HCT116 (cell line): ENCODE data around the gene FSD2. TPM values are rescaled to one million over a fixed set of nuclear protein-coding genes. Genes with fewer than 3 reads are reported as not detected.

ENCODE experiments used
- ATAC-seq: fragments of 200-7000 bp; cut with Tn5 transposase; 2 replicates; pipeline ENCODE4 v1.9.1; 2020; ENCODE audit warnings: mild to moderate bottlenecking, moderate library complexity
- BruUV-seq: library from RNA; stranded (reverse); fragments of 400-500 nt; replicated peaks from 2 replicates; lab custom pipeline; 2021; lab: Mats Ljungman, UMichigan
- CTCF ChIA-PET: fragments of 300-600 bp; sonication (Branson Sonifier 250); formaldehyde crosslinking; loops from one replicate; lab custom pipeline; 2021; ENCODE audit warnings: antibody characterized with exemption; lab: Charles Lee
- POLR2A ChIA-PET: fragments of 300-600, 350-600 bp; sonication (Branson Sonifier 250); formaldehyde crosslinking; loops from one replicate; lab custom pipeline; 2021; ENCODE audit warnings: antibody characterized with exemption; lab: Charles Lee
- RAD21 ChIA-PET, 2 experiments: fragments of 300-600 bp; sonication (Branson Sonifier 250); formaldehyde crosslinking; loops; one replicate each; lab custom pipeline; 2023; ENCODE audit warnings: low total read pairs in 2 of 2; ENCODE audit not compliant: uncharacterized antibody in 2 of 2, unreplicated experiment in 2 of 2, low non-redundant PET in 1 of 2; lab: Charles Lee
- DNase-seq: peaks from one replicate; pipeline ENCODE4 v3.0.0-alpha.2; 2010; ENCODE audit warnings: low read depth, low spot score
- H2AFZ ChIP-seq: fragments of 200-600 bp; shearing (Covaris generic), sonication (generic); 2 replicates; pipeline ENCODE4 v1.6.1; 2017; ENCODE audit warnings: low read depth, mixed run types, mixed read lengths, antibody characterized with exemption, low read length; ENCODE audit not compliant: poor library complexity, severe bottlenecking
- H3K27ac ChIP-seq: 2 replicates; pipeline ENCODE4 v1.5.1; 2012; ENCODE audit warnings: low read depth, low read length
- H3K27me3 ChIP-seq: fragments of 200-600 bp; sonication (generic); 2 replicates; pipeline ENCODE4 v1.6.1; 2016; ENCODE audit warnings: mixed run types, low read length, mixed read lengths; ENCODE audit not compliant: insufficient read depth
- H3K36me3 ChIP-seq, 2 experiments: fragments of 200-500 bp in 1 of 2; fragments of 200-600 bp in 1 of 2; sonication (Bioruptor generic) in 1 of 2; sonication (generic) in 1 of 2; 2 replicates each; pipeline versions ENCODE4 v1.5.1 to v1.6.1; 2014 to 2016; ENCODE audit warnings: low read length in 2 of 2, inconsistent platforms in 1 of 2, mixed read lengths in 1 of 2, mixed run types in 1 of 2; ENCODE audit not compliant: insufficient read depth in 2 of 2, control insufficient read depth in 1 of 2
- H3K4me1 ChIP-seq, 2 experiments: fragments of 200-600 bp in 1 of 2; sonication (generic) in 1 of 2; 2 replicates each; pipeline versions ENCODE4 v1.5.1 to v1.6.1; 2012 to 2017; ENCODE audit warnings: low read length in 2 of 2, inconsistent platforms in 1 of 2, mild to moderate bottlenecking in 1 of 2, mixed read lengths in 1 of 2, mixed run types in 1 of 2, moderate library complexity in 1 of 2; ENCODE audit not compliant: insufficient read depth in 2 of 2, control insufficient read depth in 1 of 2
- H3K4me2 ChIP-seq: fragments of 200-600 bp; sonication (generic); 2 replicates; pipeline ENCODE4 v1.6.1; 2017; ENCODE audit warnings: mixed run types, low read length, mixed read lengths
- H3K4me3 ChIP-seq, 2 experiments: fragments of 200-600 bp in 1 of 2; sonication (generic) in 1 of 2; replicated peaks in 1 of 2; 2 replicates each; pipeline ENCODE4 v1.5.1; 2011 to 2016; ENCODE audit warnings: low read length in 2 of 2, control low read depth in 1 of 2, low read depth in 1 of 2, mild to moderate bottlenecking in 1 of 2, mixed read lengths in 1 of 2, mixed run types in 1 of 2
- H3K79me2 ChIP-seq: fragments of 200-600 bp; sonication (generic); 2 replicates; pipeline ENCODE4 v1.6.1; 2017; ENCODE audit warnings: mild to moderate bottlenecking, mixed run types, low read length, moderate library complexity, mixed read lengths; ENCODE audit not compliant: insufficient read depth
- H3K9ac ChIP-seq: fragments of 200-600 bp; sonication (generic); 2 replicates; pipeline ENCODE4 v1.6.1; 2016; ENCODE audit warnings: low read length, mixed read lengths
- H3K9me2 ChIP-seq: fragments of 200-600 bp; sonication (generic), shearing (Covaris generic); 2 replicates; pipeline ENCODE4 v1.6.1; 2017; ENCODE audit warnings: mixed run types, mild to moderate bottlenecking, moderate library complexity; ENCODE audit not compliant: insufficient read depth
- H3K9me3 ChIP-seq, 2 experiments: fragments of 200-500 bp in 1 of 2; fragments of 200-600 bp in 1 of 2; sonication (Bioruptor generic) in 1 of 2; sonication (generic) in 1 of 2; 2 replicates each; pipeline ENCODE4 v1.6.1; 2014 to 2017; ENCODE audit warnings: low read length in 2 of 2, mixed read lengths in 2 of 2, inconsistent platforms in 1 of 2, low read depth in 1 of 2, mild to moderate bottlenecking in 1 of 2, mixed run types in 1 of 2, moderate library complexity in 1 of 2; ENCODE audit not compliant: control insufficient read depth in 1 of 2, insufficient read depth in 1 of 2
- H4K20me1 ChIP-seq: fragments of 200-600 bp; sonication (generic), shearing (Covaris generic); 2 replicates; pipeline ENCODE4 v1.6.1; 2017; ENCODE audit warnings: mixed run types, mild to moderate bottlenecking, moderate library complexity; ENCODE audit not compliant: insufficient read depth
- CEBPB ChIP-seq: IDR thresholded peaks from 2 replicates; pipeline ENCODE4 v1.6.1; 2012; ENCODE audit warnings: low read depth
- ELF1 ChIP-seq: IDR thresholded peaks from 2 replicates; pipeline ENCODE4 v1.6.1; 2012; ENCODE audit warnings: low read depth, borderline replicate concordance
- EZH2 ChIP-seq: fragments of 200-600 bp; sonication (generic); IDR thresholded peaks from 2 replicates; pipeline ENCODE4 v1.6.1; 2017; ENCODE audit warnings: antibody characterized with exemption, mixed run types
- EZH2phosphoT487 ChIP-seq: fragments of 200-600 bp; IDR thresholded peaks from 2 replicates; pipeline ENCODE4 v1.6.1; 2018; ENCODE audit warnings: antibody characterized with exemption, borderline replicate concordance
- POLR2A ChIP-seq: IDR thresholded peaks from 2 replicates; pipeline ENCODE4 v1.7.0; 2011; ENCODE audit warnings: borderline replicate concordance; ENCODE audit not compliant: insufficient read depth, insufficient read length; ENCODE audit errors: extremely low read depth
- POLR2AphosphoS5 ChIP-seq: IDR thresholded peaks from 2 replicates; pipeline ENCODE4 v1.6.1; 2011; ENCODE audit warnings: mild to moderate bottlenecking, low read depth, low read length, moderate library complexity
- RAD21 ChIP-seq: IDR thresholded peaks from 2 replicates; pipeline ENCODE4 v1.6.1; 2012; ENCODE audit warnings: low read depth, mild to moderate bottlenecking
- SIN3A ChIP-seq: IDR thresholded peaks from 2 replicates; pipeline ENCODE4 v1.6.1; 2012; ENCODE audit warnings: low read depth
- SP1 ChIP-seq: IDR thresholded peaks from 2 replicates; pipeline ENCODE4 v1.6.1; 2012; ENCODE audit warnings: low read depth
- SRF ChIP-seq: IDR thresholded peaks from 2 replicates; pipeline ENCODE4 v1.6.1; 2012; ENCODE audit warnings: low read depth
- YY1 ChIP-seq: IDR thresholded peaks from 2 replicates; pipeline ENCODE4 v1.6.1; 2011; ENCODE audit warnings: low read length, low read depth, moderate library complexity, mild to moderate bottlenecking; ENCODE audit not compliant: insufficient replicate concordance; ENCODE audit errors: extremely low read depth
- ZFX ChIP-seq: fragments of 450-650 bp; IDR thresholded peaks from 2 replicates; pipeline ENCODE4 v1.6.1; 2017
- intact Hi-C: fragments of 100-400 bp; cut with micrococcal nuclease; formaldehyde crosslinking; loops from 2 replicates; pipeline ENCODE4 v1.10.0; 2022
- total RNA-seq: library from RNA; stranded (reverse); gene quantifications from one replicate; pipeline ENCODE4 v1.2.1, GENCODE V29; 2021; ENCODE audit not compliant: unreplicated experiment
- TF ChIP-seq, protein P1 (sequence below): IDR thresholded peaks from 2 replicates; pipeline ENCODE4 v1.6.1; 2011; ENCODE audit warnings: mild to moderate bottlenecking, low read length, moderate library complexity; ENCODE audit not compliant: insufficient replicate concordance; ENCODE audit errors: extremely low read depth
- TF ChIP-seq, protein P2 (sequence below): IDR thresholded peaks from 2 replicates; pipeline ENCODE4 v1.6.1; 2012
- TF ChIP-seq, protein P3 (sequence below), 3 experiments: fragments of 200-600 bp in 1 of 3; sonication (generic) in 1 of 3; IDR thresholded peaks in 2 of 3; conservative IDR thresholded peaks in 1 of 3; 2 replicates each; pipeline ENCODE4 v1.5.1; 2012 to 2017; ENCODE audit warnings: low read depth in 2 of 3, low read length in 2 of 3, antibody characterized with exemption in 1 of 3, borderline replicate concordance in 1 of 3, control low read depth in 1 of 3, mild to moderate bottlenecking in 1 of 3, mixed read lengths in 1 of 3, mixed run types in 1 of 3, moderate library complexity in 1 of 3; ENCODE audit not compliant: insufficient read depth in 1 of 3
- TF ChIP-seq, protein P4 (sequence below): IDR thresholded peaks from 2 replicates; pipeline ENCODE4 v1.6.1; 2012; ENCODE audit warnings: low read depth

The FSD2 gene
- total RNA-seq, 1 experiment from 2014 or later = not detected

DNA sequence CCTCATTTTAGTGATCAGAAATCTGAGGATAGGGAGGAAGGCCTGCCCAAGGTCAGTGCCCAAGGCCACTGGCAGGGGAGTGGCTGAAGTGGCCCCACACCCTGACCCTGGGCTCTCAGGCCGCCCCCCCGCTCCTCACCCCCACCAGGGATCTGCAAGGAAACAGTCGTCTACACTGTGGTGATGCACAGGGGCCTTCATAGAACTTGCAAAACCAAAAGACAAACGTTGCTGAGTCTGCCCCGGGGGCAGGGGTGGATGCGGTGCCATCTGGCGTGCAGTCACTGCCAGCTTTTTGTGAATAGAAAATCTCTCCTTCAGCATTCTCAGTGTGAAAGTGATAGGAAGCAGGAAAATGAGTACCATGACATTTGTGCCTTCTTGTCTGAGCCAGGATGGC lies 44.9 kb upstream of the FSD2 start:
- no peak overlapping the region for H2AFZ ChIP-seq
- ChIA-PET CTCF (no interaction called here), POLR2A (no interaction called here), RAD21 (no interaction called here)
- no peak overlapping the region for H3K4me2 ChIP-seq
- ATAC-seq = no peak
- intact Hi-C loops = no loop called here
- DNase-seq = no peak
- no peaks in the 10 kb centered on the region for H3K79me2 ChIP-seq
- BruUV-seq = no TSS peak
- TF ChIP-seq, protein P1, sequence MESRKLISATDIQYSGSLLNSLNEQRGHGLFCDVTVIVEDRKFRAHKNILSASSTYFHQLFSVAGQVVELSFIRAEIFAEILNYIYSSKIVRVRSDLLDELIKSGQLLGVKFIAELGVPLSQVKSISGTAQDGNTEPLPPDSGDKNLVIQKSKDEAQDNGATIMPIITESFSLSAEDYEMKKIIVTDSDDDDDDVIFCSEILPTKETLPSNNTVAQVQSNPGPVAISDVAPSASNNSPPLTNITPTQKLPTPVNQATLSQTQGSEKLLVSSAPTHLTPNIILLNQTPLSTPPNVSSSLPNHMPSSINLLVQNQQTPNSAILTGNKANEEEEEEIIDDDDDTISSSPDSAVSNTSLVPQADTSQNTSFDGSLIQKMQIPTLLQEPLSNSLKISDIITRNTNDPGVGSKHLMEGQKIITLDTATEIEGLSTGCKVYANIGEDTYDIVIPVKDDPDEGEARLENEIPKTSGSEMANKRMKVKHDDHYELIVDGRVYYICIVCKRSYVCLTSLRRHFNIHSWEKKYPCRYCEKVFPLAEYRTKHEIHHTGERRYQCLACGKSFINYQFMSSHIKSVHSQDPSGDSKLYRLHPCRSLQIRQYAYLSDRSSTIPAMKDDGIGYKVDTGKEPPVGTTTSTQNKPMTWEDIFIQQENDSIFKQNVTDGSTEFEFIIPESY = no peak
- TF ChIP-seq CEBPB (no peak), YY1 (no peak), SP1 (no peak), RAD21 (no peak), POLR2AphosphoS5 (no peak), ZFX (no peak), ELF1 (no peak), EZH2phosphoT487 (no peak), SRF (no peak), EZH2 (no peak), POLR2A (no peak), SIN3A (no peak)
- TF ChIP-seq, protein P2, sequence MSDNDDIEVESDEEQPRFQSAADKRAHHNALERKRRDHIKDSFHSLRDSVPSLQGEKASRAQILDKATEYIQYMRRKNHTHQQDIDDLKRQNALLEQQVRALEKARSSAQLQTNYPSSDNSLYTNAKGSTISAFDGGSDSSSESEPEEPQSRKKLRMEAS = no peak
- TF ChIP-seq, protein P3, sequence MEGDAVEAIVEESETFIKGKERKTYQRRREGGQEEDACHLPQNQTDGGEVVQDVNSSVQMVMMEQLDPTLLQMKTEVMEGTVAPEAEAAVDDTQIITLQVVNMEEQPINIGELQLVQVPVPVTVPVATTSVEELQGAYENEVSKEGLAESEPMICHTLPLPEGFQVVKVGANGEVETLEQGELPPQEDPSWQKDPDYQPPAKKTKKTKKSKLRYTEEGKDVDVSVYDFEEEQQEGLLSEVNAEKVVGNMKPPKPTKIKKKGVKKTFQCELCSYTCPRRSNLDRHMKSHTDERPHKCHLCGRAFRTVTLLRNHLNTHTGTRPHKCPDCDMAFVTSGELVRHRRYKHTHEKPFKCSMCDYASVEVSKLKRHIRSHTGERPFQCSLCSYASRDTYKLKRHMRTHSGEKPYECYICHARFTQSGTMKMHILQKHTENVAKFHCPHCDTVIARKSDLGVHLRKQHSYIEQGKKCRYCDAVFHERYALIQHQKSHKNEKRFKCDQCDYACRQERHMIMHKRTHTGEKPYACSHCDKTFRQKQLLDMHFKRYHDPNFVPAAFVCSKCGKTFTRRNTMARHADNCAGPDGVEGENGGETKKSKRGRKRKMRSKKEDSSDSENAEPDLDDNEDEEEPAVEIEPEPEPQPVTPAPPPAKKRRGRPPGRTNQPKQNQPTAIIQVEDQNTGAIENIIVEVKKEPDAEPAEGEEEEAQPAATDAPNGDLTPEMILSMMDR (IDR thresholded peaks at IDR 0.05 in 2 of 3, conservative IDR thresholded peaks at IDR 0.05 in 1 of 3; ENCODE audit: borderline replicate concordance in 1 of 3, insufficient read depth in 1 of 3, low read depth in 2 of 3, low read length in 2 of 3) = no peak
- TF ChIP-seq, protein P4, sequence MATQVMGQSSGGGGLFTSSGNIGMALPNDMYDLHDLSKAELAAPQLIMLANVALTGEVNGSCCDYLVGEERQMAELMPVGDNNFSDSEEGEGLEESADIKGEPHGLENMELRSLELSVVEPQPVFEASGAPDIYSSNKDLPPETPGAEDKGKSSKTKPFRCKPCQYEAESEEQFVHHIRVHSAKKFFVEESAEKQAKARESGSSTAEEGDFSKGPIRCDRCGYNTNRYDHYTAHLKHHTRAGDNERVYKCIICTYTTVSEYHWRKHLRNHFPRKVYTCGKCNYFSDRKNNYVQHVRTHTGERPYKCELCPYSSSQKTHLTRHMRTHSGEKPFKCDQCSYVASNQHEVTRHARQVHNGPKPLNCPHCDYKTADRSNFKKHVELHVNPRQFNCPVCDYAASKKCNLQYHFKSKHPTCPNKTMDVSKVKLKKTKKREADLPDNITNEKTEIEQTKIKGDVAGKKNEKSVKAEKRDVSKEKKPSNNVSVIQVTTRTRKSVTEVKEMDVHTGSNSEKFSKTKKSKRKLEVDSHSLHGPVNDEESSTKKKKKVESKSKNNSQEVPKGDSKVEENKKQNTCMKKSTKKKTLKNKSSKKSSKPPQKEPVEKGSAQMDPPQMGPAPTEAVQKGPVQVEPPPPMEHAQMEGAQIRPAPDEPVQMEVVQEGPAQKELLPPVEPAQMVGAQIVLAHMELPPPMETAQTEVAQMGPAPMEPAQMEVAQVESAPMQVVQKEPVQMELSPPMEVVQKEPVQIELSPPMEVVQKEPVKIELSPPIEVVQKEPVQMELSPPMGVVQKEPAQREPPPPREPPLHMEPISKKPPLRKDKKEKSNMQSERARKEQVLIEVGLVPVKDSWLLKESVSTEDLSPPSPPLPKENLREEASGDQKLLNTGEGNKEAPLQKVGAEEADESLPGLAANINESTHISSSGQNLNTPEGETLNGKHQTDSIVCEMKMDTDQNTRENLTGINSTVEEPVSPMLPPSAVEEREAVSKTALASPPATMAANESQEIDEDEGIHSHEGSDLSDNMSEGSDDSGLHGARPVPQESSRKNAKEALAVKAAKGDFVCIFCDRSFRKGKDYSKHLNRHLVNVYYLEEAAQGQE = no peak
- H3K9me3 ChIP-seq = no peaks in the 10 kb centered on the region
- H3K36me3 ChIP-seq = no peaks in the 10 kb centered on the region
- no peaks in the 10 kb centered on the region for H3K27me3 ChIP-seq
- no peak overlapping the region for H3K9ac ChIP-seq
- H3K4me3 ChIP-seq = no peak overlapping the region
- no peaks in the 10 kb centered on the region for H4K20me1 ChIP-seq
- H3K4me1 ChIP-seq = peaks cover 3 to 19% of the 10 kb centered on the region in 2 experiments; a peak in 3 of 4 replicates
- no peak overlapping the region for H3K27ac ChIP-seq
- no peaks in the 10 kb centered on the region for H3K9me2 ChIP-seq
